ENCODE measurements around the gene MFSD6L.

MFSD6L gene

DNA sequence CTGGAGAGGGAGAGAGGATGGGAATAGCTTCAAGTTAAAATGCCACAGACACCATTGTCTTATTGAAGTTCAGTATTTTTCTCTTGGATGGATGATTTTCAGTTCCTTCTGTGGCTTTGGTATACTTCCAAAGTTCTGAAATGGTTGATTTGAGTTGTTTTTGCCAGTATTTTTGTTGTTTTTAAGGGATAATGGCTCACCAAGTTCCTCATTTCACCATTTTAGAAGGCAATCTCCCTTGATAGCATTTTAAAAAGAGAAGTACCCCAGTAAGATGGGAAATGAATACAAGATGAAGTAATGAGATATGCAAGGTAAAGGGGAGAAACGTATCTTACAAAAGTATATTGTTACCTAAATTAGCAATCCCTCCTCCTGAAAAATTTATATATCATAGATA, 22.3 kb downstream of the MFSD6L start:
- no peaks in the 10 kb centered on the region for H3F3A ChIP-seq (ENCODE audit: insufficient read depth)
- no peaks in the 10 kb centered on the region for H3K9me2 ChIP-seq (replicated peaks; ENCODE audit: insufficient read depth, low read length)
- no peaks in the 10 kb centered on the region for H4K20me1 ChIP-seq (ENCODE audit: low read depth, low read length)
- TF ChIP-seq, protein P1, sequence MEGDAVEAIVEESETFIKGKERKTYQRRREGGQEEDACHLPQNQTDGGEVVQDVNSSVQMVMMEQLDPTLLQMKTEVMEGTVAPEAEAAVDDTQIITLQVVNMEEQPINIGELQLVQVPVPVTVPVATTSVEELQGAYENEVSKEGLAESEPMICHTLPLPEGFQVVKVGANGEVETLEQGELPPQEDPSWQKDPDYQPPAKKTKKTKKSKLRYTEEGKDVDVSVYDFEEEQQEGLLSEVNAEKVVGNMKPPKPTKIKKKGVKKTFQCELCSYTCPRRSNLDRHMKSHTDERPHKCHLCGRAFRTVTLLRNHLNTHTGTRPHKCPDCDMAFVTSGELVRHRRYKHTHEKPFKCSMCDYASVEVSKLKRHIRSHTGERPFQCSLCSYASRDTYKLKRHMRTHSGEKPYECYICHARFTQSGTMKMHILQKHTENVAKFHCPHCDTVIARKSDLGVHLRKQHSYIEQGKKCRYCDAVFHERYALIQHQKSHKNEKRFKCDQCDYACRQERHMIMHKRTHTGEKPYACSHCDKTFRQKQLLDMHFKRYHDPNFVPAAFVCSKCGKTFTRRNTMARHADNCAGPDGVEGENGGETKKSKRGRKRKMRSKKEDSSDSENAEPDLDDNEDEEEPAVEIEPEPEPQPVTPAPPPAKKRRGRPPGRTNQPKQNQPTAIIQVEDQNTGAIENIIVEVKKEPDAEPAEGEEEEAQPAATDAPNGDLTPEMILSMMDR (IDR thresholded peaks at IDR 0.05; ENCODE audit: insufficient read depth, low read length, poor library complexity, severe bottlenecking): no peak
- no peak for TF ChIP-seq EZH2phosphoT487 (conservative IDR thresholded peaks at IDR 0.05; ENCODE audit: low read length)
- no peaks in the 10 kb centered on the region for H3K27me3 ChIP-seq (ENCODE audit: low read length)
- H3K79me2 ChIP-seq (ENCODE audit: insufficient read depth, low read length): no peaks in the 10 kb centered on the region
- no peak overlapping the region for H3K27ac ChIP-seq (ENCODE audit: low read depth, low read length)
- H3K4me2 ChIP-seq (ENCODE audit: low read depth, low read length, poor library complexity, severe bottlenecking): no peak overlapping the region
- H3K9me3 ChIP-seq (ENCODE audit: insufficient read depth, low read length): no peaks in the 10 kb centered on the region
- no peak overlapping the region for H3K4me3 ChIP-seq (ENCODE audit: insufficient read depth, low read length, poor library complexity, severe bottlenecking)
- H2AFZ ChIP-seq (ENCODE audit: low read depth, low read length, severe bottlenecking): no peak overlapping the region
- H3K36me3 ChIP-seq (ENCODE audit: low read length): no peaks in the 10 kb centered on the region
- H3K9ac ChIP-seq (ENCODE audit: low read length): no peak overlapping the region

- H3K27me3 ChIP-seq (ENCODE audit: low read length): no peaks in the 10 kb centered on the region
- TF ChIP-seq EZH2phosphoT487 (conservative IDR thresholded peaks at IDR 0.05; ENCODE audit: low read length): no peak
- TF ChIP-seq, protein P1 (IDR thresholded peaks at IDR 0.05; ENCODE audit: insufficient read depth, low read length, poor library complexity, severe bottlenecking): no peak
- no peaks in the 10 kb centered on the region for H3K79me2 ChIP-seq (ENCODE audit: insufficient read depth, low read length)
- H3K9me3 ChIP-seq (ENCODE audit: insufficient read depth, low read length): no peaks in the 10 kb centered on the region
- no peak overlapping the region for H3K4me3 ChIP-seq (ENCODE audit: insufficient read depth, low read length, poor library complexity, severe bottlenecking)
- no peaks in the 10 kb centered on the region for H3K36me3 ChIP-seq (ENCODE audit: low read length)
- H3K4me2 ChIP-seq (ENCODE audit: low read depth, low read length, poor library complexity, severe bottlenecking): no peak overlapping the region
- no peak overlapping the region for H3K27ac ChIP-seq (ENCODE audit: low read depth, low read length)
- H2AFZ ChIP-seq (ENCODE audit: low read depth, low read length, severe bottlenecking): no peak overlapping the region
- H3F3A ChIP-seq (ENCODE audit: insufficient read depth): no peaks in the 10 kb centered on the region
- H3K9ac ChIP-seq (ENCODE audit: low read length): no peak overlapping the region
- no peaks in the 10 kb centered on the region for H3K9me2 ChIP-seq (replicated peaks; ENCODE audit: insufficient read depth, low read length)
- no peaks in the 10 kb centered on the region for H4K20me1 ChIP-seq (ENCODE audit: low read depth, low read length)
Observed at GRCh38 chr17:8776248-8776647, 22.9 kb downstream of the MFSD6L start.

DNA sequence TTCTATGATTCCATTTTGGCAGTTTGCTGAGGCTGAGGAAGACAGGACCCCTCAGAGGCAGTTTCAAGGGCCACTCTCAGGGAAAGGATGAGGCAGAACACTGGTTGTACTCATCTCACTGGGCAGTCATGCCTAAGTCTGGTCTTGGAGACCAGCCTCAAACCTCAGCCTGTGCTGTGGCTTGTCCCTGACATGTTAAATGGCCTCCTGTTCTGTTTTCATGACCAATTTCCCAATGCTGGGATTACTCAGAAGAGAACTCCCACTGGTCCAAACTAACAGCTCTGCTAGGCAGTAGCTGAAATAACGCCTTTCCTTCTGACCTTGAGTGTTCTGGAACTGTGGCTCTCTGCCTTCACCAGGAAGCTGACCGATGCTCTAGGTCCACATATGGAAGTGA, 32.4 kb downstream of the MFSD6L start:
- H3K9ac ChIP-seq (ENCODE audit: low read length): no peak overlapping the region
- no peak overlapping the region for H3K4me3 ChIP-seq (ENCODE audit: insufficient read depth, low read length, poor library complexity, severe bottlenecking)
- TF ChIP-seq, protein P1 (IDR thresholded peaks at IDR 0.05; ENCODE audit: insufficient read depth, low read length, poor library complexity, severe bottlenecking): no peak
- TF ChIP-seq EZH2phosphoT487 (conservative IDR thresholded peaks at IDR 0.05; ENCODE audit: low read length): no peak
- no peak overlapping the region for H3K4me2 ChIP-seq (ENCODE audit: low read depth, low read length, poor library complexity, severe bottlenecking)
- no peaks in the 10 kb centered on the region for H3K79me2 ChIP-seq (ENCODE audit: insufficient read depth, low read length)
- no peaks in the 10 kb centered on the region for H3K9me3 ChIP-seq (ENCODE audit: insufficient read depth, low read length)
- no peak overlapping the region for H3K27ac ChIP-seq (ENCODE audit: low read depth, low read length)
- no peaks in the 10 kb centered on the region for H4K20me1 ChIP-seq (ENCODE audit: low read depth, low read length)
- H3K36me3 ChIP-seq (ENCODE audit: low read length): no peaks in the 10 kb centered on the region
- H3K9me2 ChIP-seq (replicated peaks; ENCODE audit: insufficient read depth, low read length): no peaks in the 10 kb centered on the region
- no peak overlapping the region for H2AFZ ChIP-seq (ENCODE audit: low read depth, low read length, severe bottlenecking)
- H3K27me3 ChIP-seq (ENCODE audit: low read length): no peaks in the 10 kb centered on the region
- no peaks in the 10 kb centered on the region for H3F3A ChIP-seq (ENCODE audit: insufficient read depth)

All from SU-DHL-6 (cell line).